ENCODE results near the gene HSPG2. TPM values are rescaled to one million over a fixed set of nuclear protein-coding genes. Genes with fewer than 3 reads are reported as not detected.
A peak's percentile ranks its signal among the peaks of the same experiment; 100 is the strongest.
"Not testable (repeated sequence)": the region's sequence is repeated elsewhere in the genome, so short reads cannot be mapped to it uniquely, and the experiment has no call there.

HSPG2 gene
- total RNA-seq, 1 donor from 2014 or later = 263 TPM

DNA sequence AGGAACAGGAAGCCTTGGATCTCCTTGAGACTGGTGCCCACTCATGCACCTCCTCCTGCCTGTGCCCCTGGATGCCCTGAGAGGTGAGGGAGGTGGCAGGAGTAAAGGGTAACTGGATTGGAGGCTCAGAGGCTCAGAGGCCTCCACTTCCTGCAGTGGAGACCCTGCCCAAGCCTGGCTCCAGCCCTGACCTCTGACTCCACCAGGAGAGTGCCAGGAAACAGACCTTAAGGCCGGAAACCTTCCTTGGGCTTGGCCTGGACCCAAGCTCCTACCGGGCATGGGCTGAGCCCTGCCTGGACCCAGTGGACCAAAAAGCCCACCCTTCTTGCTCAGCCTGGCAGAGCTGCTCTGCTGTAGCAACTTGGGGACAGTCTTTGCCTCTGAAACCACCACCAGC is 24.7 kb upstream of the HSPG2 start:
- intact Hi-C loops (cut with DNase I) = loop anchor here (1.0 kb wide), 1 partner anchor 75 kb away; no protein-coding TSS in a partner anchor
- DNase-seq (no peak), ATAC-seq (ENCODE audit: poor library complexity) (no peak)

- intact Hi-C loops (cut with DNase I) = loop anchor here (1.0 kb wide), 1 partner anchor 75 kb away; no protein-coding TSS in a partner anchor
Observed at GRCh38 chr1:21961337-21961736, 24.2 kb upstream of the HSPG2 start.

DNA sequence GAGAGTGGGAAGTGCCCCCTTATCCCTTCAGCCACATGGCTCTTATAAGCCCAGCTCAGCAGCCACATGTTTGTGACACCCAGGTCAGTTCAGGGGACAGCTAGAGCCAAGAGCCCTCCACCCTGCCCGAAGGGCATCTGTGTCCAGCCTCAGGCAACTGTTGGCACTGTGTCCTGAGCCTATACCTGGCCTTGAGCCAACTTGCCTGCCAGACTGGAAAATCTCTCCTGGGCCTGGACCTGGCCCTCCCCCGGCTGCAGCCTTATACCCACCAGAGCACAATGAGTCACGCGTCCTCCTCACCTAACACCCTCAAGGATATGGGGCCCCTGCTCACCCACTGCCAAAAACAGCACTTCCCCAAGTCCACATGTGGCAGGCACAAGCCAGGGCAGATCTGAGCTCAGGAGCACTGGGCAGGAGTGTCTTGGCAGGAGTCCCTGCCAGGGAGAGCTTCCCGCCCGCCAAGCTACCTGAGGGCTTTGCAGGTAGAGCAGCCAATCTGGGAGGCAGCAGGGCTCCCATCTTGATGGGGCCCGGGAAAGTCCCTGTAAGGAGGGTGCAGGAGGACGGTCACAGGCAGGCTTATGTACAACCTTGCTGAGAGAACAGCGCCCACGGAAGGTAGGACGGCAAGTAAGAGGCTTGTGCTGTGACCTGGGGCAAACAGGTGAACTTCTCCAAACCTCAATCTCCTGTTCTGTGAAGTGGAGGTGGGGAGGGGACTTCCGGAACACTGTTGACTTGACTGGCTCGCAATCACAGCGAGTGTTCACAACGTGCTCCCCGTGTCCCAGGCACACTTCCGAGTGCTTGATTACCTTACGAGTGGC is 19.8 kb upstream of the HSPG2 start:
- peak; percentile 80 for ATAC-seq (ENCODE audit: poor library complexity)
- intact Hi-C loops (cut with DNase I) = no loop called here

More at GRCh38 chr1:21961337-21961736, 24.2 kb upstream of the HSPG2 start:
- DNase-seq (no peak), ATAC-seq (ENCODE audit: poor library complexity) (no peak)

GRCh38 chr1:21955501-21956281 is 18.6 kb upstream of the HSPG2 start:
- intact Hi-C loops (cut with DNase I) = no loop called here
- DNase-seq (peak; percentile 76), ATAC-seq (ENCODE audit: poor library complexity) (peak; percentile 55)

More for the DNA sequence above, 19.8 kb upstream of the HSPG2 start:
- DNase-seq = peak; percentile 81

GRCh38 chr1:21955058-21955457 is 17.9 kb upstream of the HSPG2 start:
- ATAC-seq (ENCODE audit: poor library complexity) = peak; percentile 67
- DNase-seq = peak; percentile 89
- intact Hi-C loops (cut with DNase I) = no loop called here

- no peak for DNase-seq
- no peak for ATAC-seq (ENCODE audit: poor library complexity)
- intact Hi-C loops (cut with DNase I) = no loop called here
Observed at GRCh38 chr1:21952786-21953520, 15.8 kb upstream of the HSPG2 start.

GRCh38 chr1:21951226-21951870 is 14.2 kb upstream of the HSPG2 start:
- DNase-seq (no peak), ATAC-seq (ENCODE audit: poor library complexity) (no peak)
- intact Hi-C loops (cut with DNase I) = no loop called here

DNA sequence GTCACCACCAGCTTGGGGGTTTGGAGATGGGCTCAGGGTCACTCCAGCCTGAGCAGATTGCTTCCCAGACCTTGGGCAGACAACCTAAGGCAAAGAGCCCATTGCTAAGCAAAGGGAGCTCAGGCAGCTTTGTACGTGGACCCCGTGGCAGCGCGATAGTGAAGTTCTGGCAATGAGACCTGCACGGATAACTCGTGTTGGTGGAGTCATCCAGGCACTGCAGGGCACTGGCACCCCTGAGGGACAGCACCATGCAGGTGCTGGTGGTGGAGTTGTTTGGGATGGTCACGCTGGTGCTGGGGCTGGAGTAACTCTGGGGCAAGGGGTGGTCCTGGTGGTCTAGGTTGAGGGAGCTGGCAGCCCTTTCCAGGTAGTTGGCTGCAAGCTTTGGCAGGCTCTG is 13.6 kb upstream of the HSPG2 start:
- no peak for ATAC-seq (ENCODE audit: poor library complexity)
- no peak for DNase-seq
- intact Hi-C loops (cut with DNase I) = no loop called here

DNA sequence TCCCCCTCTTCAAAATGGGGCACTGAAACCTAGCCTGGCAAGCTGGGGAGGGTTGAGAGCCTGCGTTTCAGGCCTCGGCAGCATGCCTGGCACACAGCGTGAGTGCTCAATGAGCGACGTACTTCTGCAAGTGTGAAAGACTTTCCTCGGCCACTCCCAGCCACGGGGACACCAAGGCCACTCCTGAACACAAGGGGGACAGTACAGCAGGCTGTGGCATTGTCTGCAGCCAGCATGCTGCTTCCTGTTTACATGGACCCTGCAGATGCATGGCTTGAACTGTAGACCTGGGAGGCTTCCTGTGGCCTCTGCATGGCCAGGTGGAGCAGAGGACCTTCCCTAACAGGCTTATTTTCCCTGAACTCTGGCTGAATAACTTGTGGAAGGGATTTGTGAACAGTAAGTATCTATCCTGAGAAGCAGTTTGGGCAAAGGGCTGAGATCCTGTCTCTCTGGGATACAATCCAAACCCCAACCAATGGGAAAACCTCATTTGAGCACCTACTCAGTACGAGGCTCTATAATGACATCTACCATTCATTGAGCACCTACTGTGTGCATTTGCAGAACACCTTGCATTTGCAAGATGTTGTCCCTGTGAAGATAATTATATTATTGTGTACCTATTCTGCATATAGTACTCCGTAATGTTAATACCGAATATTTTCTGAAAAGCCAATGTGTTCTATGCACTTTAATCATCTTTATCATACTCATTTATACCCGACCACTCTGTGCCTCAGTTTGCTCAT is 9.9 kb upstream of the HSPG2 start:
- DNase-seq (peak; percentile 61), ATAC-seq (ENCODE audit: poor library complexity) (peak; percentile 36)
- intact Hi-C loops (cut with DNase I) = no loop called here

DNA sequence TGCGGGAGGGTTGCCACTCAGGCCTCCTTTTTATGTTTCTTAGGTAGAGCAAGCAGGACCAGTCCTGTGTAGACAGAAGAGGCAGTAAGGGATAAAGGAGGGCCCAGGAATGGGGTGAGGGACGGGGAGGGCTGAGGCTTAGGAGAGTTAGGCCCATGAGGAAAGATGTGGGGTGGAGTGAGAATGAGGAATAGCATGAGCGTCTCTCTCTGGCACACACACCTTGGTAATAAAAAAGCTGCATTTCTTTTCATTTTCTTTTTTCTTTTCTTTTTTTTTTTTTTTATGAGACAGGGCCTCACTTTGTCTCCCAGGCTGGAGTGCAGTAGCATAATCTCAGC is 7.6 kb upstream of the HSPG2 start:
- no peak for DNase-seq
- ATAC-seq (ENCODE audit: poor library complexity) = no peak
- intact Hi-C loops (cut with DNase I) = no loop called here

GRCh38 chr1:21942959-21943640 is 6.0 kb upstream of the HSPG2 start:
- peak; percentile 48 for ATAC-seq (ENCODE audit: poor library complexity)
- DNase-seq; intact Hi-C loops (cut with DNase I): not testable (repeated sequence)

GRCh38 chr1:21942464-21942863 is 5.4 kb upstream of the HSPG2 start:
- no peak for DNase-seq
- intact Hi-C loops (cut with DNase I) = no loop called here

DNA sequence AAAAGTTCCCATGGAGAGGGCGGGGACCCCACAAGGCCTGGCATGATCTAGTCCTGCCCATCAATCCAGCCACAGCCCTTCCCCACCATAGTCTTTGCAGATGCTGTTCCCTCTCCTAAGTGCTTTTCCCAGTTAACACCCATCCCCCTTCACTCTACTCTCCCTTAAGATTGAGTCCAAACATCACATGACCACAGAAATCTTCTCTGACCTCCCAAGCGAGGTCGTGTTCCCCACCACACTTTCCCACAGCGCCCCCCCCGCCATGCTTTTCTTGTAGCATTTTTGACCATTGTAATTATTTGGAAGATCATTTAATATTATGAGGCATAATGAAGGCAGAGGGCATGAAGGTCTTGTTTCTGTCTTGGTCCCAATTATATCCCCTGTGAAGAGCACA is 4.3 kb upstream of the HSPG2 start:
- intact Hi-C loops (cut with DNase I) = no loop called here
- DNase-seq = no peak
- ATAC-seq (ENCODE audit: poor library complexity) = no peak

More at GRCh38 chr1:21942464-21942863, 5.4 kb upstream of the HSPG2 start:
- ATAC-seq (ENCODE audit: poor library complexity) = no peak

GRCh38 chr1:21940492-21940891 is 3.4 kb upstream of the HSPG2 start:
- no peak for ATAC-seq (ENCODE audit: poor library complexity)
- intact Hi-C loops (cut with DNase I) = no loop called here
- DNase-seq = no peak

DNA sequence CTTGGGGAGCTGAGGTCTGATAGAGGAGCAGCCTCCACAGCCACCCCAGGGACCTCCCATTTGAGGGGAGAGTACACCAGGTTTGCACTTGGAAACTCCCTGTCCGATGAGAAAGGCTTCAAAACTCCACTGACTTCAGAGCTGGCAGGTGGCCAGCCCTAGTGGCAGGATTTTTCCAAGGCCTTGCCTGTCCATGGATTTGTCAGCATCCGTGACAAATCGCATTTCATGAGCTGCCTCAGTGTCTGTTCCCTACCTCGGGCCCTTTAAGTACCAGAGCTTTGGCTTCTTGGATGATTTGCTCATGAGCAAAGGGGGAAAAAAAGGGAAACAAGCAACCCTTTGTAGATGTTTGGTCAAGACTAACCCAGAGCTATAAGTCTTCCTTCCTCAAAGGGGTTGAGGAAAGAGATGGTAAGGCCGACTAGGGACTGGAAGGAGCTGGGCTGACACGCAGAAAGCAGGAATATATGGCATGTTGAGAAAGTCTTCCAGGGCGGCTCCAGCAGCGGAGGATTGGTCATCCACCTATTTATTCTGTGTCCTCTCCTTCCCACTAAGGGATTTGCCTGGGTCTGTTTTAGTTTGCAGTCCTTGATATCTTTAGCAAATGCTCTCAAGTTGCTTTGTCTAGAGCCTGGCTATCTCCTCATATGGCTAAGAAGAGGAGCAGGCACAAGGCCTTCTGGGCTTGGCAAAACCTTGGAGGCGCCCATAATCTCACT is 2.7 kb upstream of the HSPG2 start:
- DNase-seq = peak; percentile 91
- peak; percentile 50 for ATAC-seq (ENCODE audit: poor library complexity)

GRCh38 chr1:21938732-21939538 is 1.8 kb upstream of the HSPG2 start:
- intact Hi-C loops (cut with DNase I) = loop anchor here (5.0 kb wide), 1 partner anchor 42 kb away; no protein-coding TSS in a partner anchor
- ATAC-seq (ENCODE audit: poor library complexity) (no peak), DNase-seq (no peak)

More for the DNA sequence above, 2.7 kb upstream of the HSPG2 start:
- intact Hi-C loops (cut with DNase I) = loop anchor here (5.0 kb wide), 1 partner anchor 43 kb away; no protein-coding TSS in a partner anchor
